ENCODE measurements around the gene LY6G6D.

The LY6G6D gene

DNA sequence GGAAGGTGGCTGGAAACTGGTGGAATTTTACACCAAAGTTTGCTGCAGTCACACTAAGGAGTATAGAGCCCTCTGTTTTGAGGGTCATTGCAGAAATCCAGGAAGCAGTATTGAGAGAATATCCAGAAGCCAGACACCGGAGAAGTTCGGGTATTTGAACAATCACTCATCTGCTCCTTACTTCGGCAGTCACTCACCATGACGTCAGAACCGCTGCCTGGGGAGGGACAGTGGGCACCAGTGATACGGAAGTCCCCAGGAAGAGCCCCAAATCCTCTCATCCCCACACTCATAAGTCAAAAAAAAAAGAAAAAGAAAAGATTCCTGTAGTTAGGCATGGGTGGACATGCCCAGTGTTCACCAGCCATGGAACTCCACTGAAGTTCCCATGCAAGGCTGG is 38.2 kb upstream of the LY6G6D start:
- TF ChIP-seq, protein P1, sequence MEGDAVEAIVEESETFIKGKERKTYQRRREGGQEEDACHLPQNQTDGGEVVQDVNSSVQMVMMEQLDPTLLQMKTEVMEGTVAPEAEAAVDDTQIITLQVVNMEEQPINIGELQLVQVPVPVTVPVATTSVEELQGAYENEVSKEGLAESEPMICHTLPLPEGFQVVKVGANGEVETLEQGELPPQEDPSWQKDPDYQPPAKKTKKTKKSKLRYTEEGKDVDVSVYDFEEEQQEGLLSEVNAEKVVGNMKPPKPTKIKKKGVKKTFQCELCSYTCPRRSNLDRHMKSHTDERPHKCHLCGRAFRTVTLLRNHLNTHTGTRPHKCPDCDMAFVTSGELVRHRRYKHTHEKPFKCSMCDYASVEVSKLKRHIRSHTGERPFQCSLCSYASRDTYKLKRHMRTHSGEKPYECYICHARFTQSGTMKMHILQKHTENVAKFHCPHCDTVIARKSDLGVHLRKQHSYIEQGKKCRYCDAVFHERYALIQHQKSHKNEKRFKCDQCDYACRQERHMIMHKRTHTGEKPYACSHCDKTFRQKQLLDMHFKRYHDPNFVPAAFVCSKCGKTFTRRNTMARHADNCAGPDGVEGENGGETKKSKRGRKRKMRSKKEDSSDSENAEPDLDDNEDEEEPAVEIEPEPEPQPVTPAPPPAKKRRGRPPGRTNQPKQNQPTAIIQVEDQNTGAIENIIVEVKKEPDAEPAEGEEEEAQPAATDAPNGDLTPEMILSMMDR (IDR thresholded peaks at IDR 0.05; ENCODE audit: borderline replicate concordance, control extremely low read depth, extremely low read depth, insufficient read depth, missing control alignments), result no peak
- DNase-seq (ENCODE audit: low spot score), result no peak
- in situ Hi-C loops (cut with MboI; ENCODE audit: low sequenced_read_pairs, unreplicated experiment), result no loop called here

DNA sequence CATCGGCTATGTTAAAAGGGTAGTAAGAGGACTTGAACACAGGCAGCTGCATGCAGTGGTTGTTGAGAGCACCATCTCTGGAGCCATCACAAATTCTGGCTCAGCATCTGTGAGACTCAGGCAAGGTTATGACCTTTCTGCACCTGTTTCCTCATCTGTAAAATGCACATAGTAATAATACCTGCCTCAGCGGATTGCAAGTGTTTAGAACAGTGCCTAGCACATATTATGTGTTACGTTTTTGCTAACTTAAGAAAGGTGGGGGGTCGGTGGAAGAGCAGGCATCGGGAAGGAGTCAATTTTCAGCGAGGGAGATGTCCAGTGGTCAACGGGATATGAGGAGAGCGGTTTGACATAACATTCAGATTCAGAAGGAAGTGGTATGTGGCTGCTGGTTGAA is 37.2 kb upstream of the LY6G6D start:
- DNase-seq (ENCODE audit: low spot score), result no peak
- TF ChIP-seq, protein P1 (IDR thresholded peaks at IDR 0.05; ENCODE audit: borderline replicate concordance, control extremely low read depth, extremely low read depth, insufficient read depth, missing control alignments), result no peak
- in situ Hi-C loops (cut with MboI; ENCODE audit: low sequenced_read_pairs, unreplicated experiment), result no loop called here

GRCh38 chr6:31680226-31681134 is 34.7 kb upstream of the LY6G6D start, which contains the start of gene LY6G5C:
Gene LY6G5C (minus strand): TSS chr6:31681067. CDS start chr6:31680373, 694 bp downstream.
- TF ChIP-seq, protein P1 (IDR thresholded peaks at IDR 0.05; ENCODE audit: borderline replicate concordance, control extremely low read depth, extremely low read depth, insufficient read depth, missing control alignments), result peak; percentile 79
- in situ Hi-C loops (cut with MboI; ENCODE audit: low sequenced_read_pairs, unreplicated experiment), result loop anchor here (10.0 kb wide), 1 partner anchor 274 kb away; the partner anchor contains the start of genes NELFE and SKIC2
- DNase-seq (ENCODE audit: low spot score), result peak; percentile 86

DNA sequence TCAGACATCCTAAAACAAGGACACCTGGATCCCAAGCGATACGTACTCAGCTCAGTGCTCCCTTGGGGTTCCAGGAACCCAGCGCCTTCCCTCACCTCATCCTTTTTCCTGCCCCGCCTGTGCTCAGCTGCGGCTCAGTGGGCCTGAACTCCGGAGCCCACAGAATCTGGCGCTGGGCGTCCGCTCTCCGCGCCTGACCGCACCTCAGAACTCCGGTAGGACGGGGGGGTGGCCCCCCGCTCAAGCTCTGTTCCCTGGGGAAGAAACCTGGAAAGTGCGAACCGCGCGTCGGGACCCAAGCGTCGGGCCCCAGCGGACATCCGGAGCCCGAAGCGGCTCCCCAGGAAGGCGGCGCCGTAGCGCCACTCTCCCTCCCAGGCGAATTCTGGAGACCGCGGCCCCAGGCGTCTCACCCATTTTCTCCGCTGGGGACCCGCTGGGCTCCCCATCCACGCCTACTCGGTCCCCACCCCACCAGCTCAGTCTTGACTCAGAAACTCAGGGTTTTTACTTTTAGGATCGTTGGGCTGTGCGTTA is 33.9 kb upstream of the LY6G6D start:
- TF ChIP-seq, protein P1 (IDR thresholded peaks at IDR 0.05; ENCODE audit: borderline replicate concordance, control extremely low read depth, extremely low read depth, insufficient read depth, missing control alignments), result peak; percentile 20
- DNase-seq (ENCODE audit: low spot score), result peak; percentile 81
- in situ Hi-C loops (cut with MboI; ENCODE audit: low sequenced_read_pairs, unreplicated experiment), result loop anchor here (10.0 kb wide), 1 partner anchor 274 kb away; the partner anchor contains the start of genes NELFE and SKIC2

DNA sequence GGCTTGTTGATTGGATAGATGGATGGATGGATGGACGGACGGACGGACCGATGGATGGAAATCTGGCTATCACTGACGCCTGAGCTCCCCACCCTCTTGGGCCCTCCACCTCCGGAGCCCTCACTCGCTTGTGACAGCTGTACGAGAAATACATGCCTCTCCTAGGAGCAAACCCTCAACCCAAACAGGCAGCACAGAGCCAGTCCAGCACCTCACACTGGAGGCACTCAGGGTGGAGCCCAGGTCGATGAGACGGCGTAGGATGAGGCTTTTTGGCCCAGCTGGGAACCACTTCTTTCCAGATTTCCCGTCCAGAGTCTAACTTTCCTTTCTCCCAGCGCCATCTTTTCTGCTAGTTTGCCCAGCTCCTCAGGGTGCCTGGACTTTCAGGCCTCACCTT is 31.6 kb upstream of the LY6G6D start:
- in situ Hi-C loops (cut with MboI; ENCODE audit: low sequenced_read_pairs, unreplicated experiment), result loop anchor here (10.0 kb wide), 1 partner anchor 271 kb away; the partner anchor contains the start of genes NELFE and SKIC2
- DNase-seq (ENCODE audit: low spot score), result no peak
- TF ChIP-seq, protein P1 (IDR thresholded peaks at IDR 0.05; ENCODE audit: borderline replicate concordance, control extremely low read depth, extremely low read depth, insufficient read depth, missing control alignments), result no peak

- DNase-seq (ENCODE audit: low spot score), result no peak
These were observed 28.7 kb upstream of the LY6G6D start for GRCh38 chr6:31686483-31686882.

More at GRCh38 chr6:31686483-31686882, 28.7 kb upstream of the LY6G6D start:
- in situ Hi-C loops (cut with MboI; ENCODE audit: low sequenced_read_pairs, unreplicated experiment), result loop anchor here (10.0 kb wide), 1 partner anchor 268 kb away; the partner anchor contains the start of genes NELFE and SKIC2
- TF ChIP-seq, protein P1 (IDR thresholded peaks at IDR 0.05; ENCODE audit: borderline replicate concordance, control extremely low read depth, extremely low read depth, insufficient read depth, missing control alignments), result no peak

Measured in GM13976 (cell line).